Stimulated activated CD8-positive, alpha-beta memory T cell treated with anti-CD3 and anti-CD28 coated beads, Interleukin-12 subunit alpha, Interleukin-12 subunit beta, amount 100 ng/mL, for 4 hours (primary cell): ENCODE data around the gene LIN28B.
"Not testable (repeated sequence)": the region's sequence is repeated elsewhere in the genome, so short reads cannot be mapped to it uniquely, and the experiment has no call there.

Source experiments
- DNase-seq: peaks from one replicate; pipeline ENCODE4 v3.0.0-alpha.2; 2020; ENCODE audit warnings: low read depth

The LIN28B gene

GRCh38 chr6:105013459-105013858 is 56.6 kb downstream of the LIN28B start:
- not testable (repeated sequence) for DNase-seq

GRCh38 chr6:105014448-105014847 is 57.5 kb downstream of the LIN28B start:
- DNase-seq: no peak

GRCh38 chr6:105014954-105015353 is 58.0 kb downstream of the LIN28B start:
- DNase-seq: no peak

- DNase-seq: no peak
Observed at GRCh38 chr6:105015482-105015881, 58.6 kb downstream of the LIN28B start.

GRCh38 chr6:105019285-105019684 is 62.4 kb downstream of the LIN28B start:
- no peak for DNase-seq

GRCh38 chr6:105021399-105021798 is 64.5 kb downstream of the LIN28B start:
- no peak for DNase-seq

GRCh38 chr6:105022416-105022815 is 65.5 kb downstream of the LIN28B start:
- no peak for DNase-seq

GRCh38 chr6:105024803-105025202 is 67.9 kb downstream of the LIN28B start:
- DNase-seq: no peak

- no peak for DNase-seq
Observed at GRCh38 chr6:105028898-105029297, 72.0 kb downstream of the LIN28B start.

- no peak for DNase-seq
Observed at GRCh38 chr6:105029581-105029980, 72.7 kb downstream of the LIN28B start.

- DNase-seq: no peak
Observed at GRCh38 chr6:105034470-105034869, 77.6 kb downstream of the LIN28B start.

- DNase-seq: no peak
Observed at GRCh38 chr6:105035299-105035698, 78.4 kb downstream of the LIN28B start.

- DNase-seq: no peak
Observed at GRCh38 chr6:105036351-105036750, 79.4 kb downstream of the LIN28B start.

GRCh38 chr6:105038259-105038658 is 81.4 kb downstream of the LIN28B start:
- DNase-seq: no peak

GRCh38 chr6:105041880-105042279 is 85.0 kb downstream of the LIN28B start:
- no peak for DNase-seq

GRCh38 chr6:105042648-105043047 is 85.7 kb downstream of the LIN28B start:
- no peak for DNase-seq

GRCh38 chr6:105043979-105044378 is 87.1 kb downstream of the LIN28B start:
- DNase-seq: no peak

GRCh38 chr6:105045526-105045925 is 88.6 kb downstream of the LIN28B start:
- DNase-seq: no peak

GRCh38 chr6:105051941-105052471 is 95.1 kb downstream of the LIN28B start:
- DNase-seq: no peak

GRCh38 chr6:105056646-105057045 is 99.7 kb downstream of the LIN28B start:
- no peak for DNase-seq

GRCh38 chr6:105057160-105057559 is 100.3 kb downstream of the LIN28B start:
- no peak for DNase-seq

GRCh38 chr6:105058316-105058715 is 101.4 kb downstream of the LIN28B start:
- DNase-seq: no peak

- no peak for DNase-seq
Observed at GRCh38 chr6:105058846-105059245, 101.9 kb downstream of the LIN28B start.

GRCh38 chr6:105066233-105066632 is 109.3 kb downstream of the LIN28B start:
- no peak for DNase-seq

GRCh38 chr6:105066836-105067235 is 109.9 kb downstream of the LIN28B start:
- DNase-seq: no peak
